Endothelial cell of umbilical vein (primary cell): ENCODE results near the gene TAS1R1. TPM values are rescaled to one million over a fixed set of nuclear protein-coding genes. Genes with fewer than 3 reads are reported as not detected.

ENCODE experiments used
- BruUV-seq: library from RNA; stranded (reverse); fragments of 400-500 nt; replicated peaks from 2 replicates; lab custom pipeline; 2021; lab: Mats Ljungman, UMichigan
- CTCF ChIA-PET: fragments of 300-600, 350-600 bp; sonication (Branson Sonifier 250); formaldehyde crosslinking; loops from one replicate; lab custom pipeline; 2021; ENCODE audit warnings: antibody characterized with exemption, inconsistent platforms; lab: Charles Lee
- POLR2A ChIA-PET: fragments of 300-600, 350-600 bp; sonication (Branson Sonifier 250); formaldehyde crosslinking; loops from one replicate; lab custom pipeline; 2021; ENCODE audit warnings: antibody characterized with exemption, inconsistent platforms; lab: Charles Lee
- DNase-seq: peaks from one replicate; pipeline ENCODE4 v3.0.0-alpha.2; 2011; ENCODE audit warnings: low read depth, low spot score
- FAIRE-seq: peaks from 2 replicates; lab custom pipeline; 2011; peaks lifted over from hg19 to GRCh38; lab: Jason Lieb, UNC
- H2AFZ ChIP-seq: 2 replicates; pipeline ENCODE4 v1.6.0; 2012; ENCODE audit warnings: low read depth, low read length, control low read depth, inconsistent platforms
- H3K27ac ChIP-seq: 2 replicates; pipeline ENCODE4 v1.5.1; 2011; ENCODE audit warnings: low read depth, mild to moderate bottlenecking, control low read depth, low read length, moderate library complexity; ENCODE audit not compliant: insufficient read depth
- H3K27me3 ChIP-seq, 2 experiments: 2 replicates each; pipeline versions ENCODE4 v1.6.0 to v1.6.1; 2011; ENCODE audit warnings: low read length in 2 of 2, mixed read lengths in 1 of 2; ENCODE audit not compliant: control insufficient read depth in 2 of 2, insufficient read depth in 2 of 2
- H3K36me3 ChIP-seq, 2 experiments: 2 replicates in 1 of 2; 3 replicates in 1 of 2; pipeline ENCODE4 v1.5.1; 2011; ENCODE audit warnings: low read length in 2 of 2, mild to moderate bottlenecking in 1 of 2, moderate library complexity in 1 of 2; ENCODE audit not compliant: control insufficient read depth in 2 of 2, insufficient read depth in 2 of 2; ENCODE audit errors: extremely low read depth in 1 of 2
- H3K4me1 ChIP-seq: 3 replicates; pipeline ENCODE4 v1.5.1; 2011; ENCODE audit warnings: mild to moderate bottlenecking, low read length; ENCODE audit not compliant: control insufficient read depth, insufficient read depth; ENCODE audit errors: extremely low read depth
- H3K4me2 ChIP-seq: 2 replicates; pipeline ENCODE4 v1.6.1; 2011; ENCODE audit warnings: low read length, control low read depth, mixed read lengths; ENCODE audit not compliant: insufficient read depth
- H3K4me3 ChIP-seq, 3 experiments: fragments of 200-600 bp in 1 of 3; sonication (generic), shearing (Covaris generic) in 1 of 3; replicated peaks in 1 of 3; 2 replicates each; pipeline ENCODE4 v1.5.1; 2011 to 2016; ENCODE audit warnings: control low read depth in 3 of 3, low read length in 3 of 3, mild to moderate bottlenecking in 2 of 3, inconsistent platforms in 1 of 3, low read depth in 1 of 3, moderate library complexity in 1 of 3; ENCODE audit not compliant: insufficient read depth in 1 of 3
- H3K79me2 ChIP-seq: 2 replicates; pipeline ENCODE4 v1.6.0; 2012; ENCODE audit warnings: low read length, inconsistent platforms; ENCODE audit not compliant: control insufficient read depth, insufficient read depth
- H3K9ac ChIP-seq: replicated peaks from 2 replicates; pipeline ENCODE3; 2011; ENCODE audit warnings: low read length, control low read depth; ENCODE audit not compliant: insufficient read depth; ENCODE audit errors: extremely low read depth
- H3K9me1 ChIP-seq: replicated peaks from 3 replicates; pipeline ENCODE4 v1.6.0; 2011; ENCODE audit warnings: mild to moderate bottlenecking, low read length; ENCODE audit not compliant: control insufficient read depth, insufficient read depth; ENCODE audit errors: extremely low read depth
- H3K9me3 ChIP-seq: replicated peaks from 2 replicates; pipeline ENCODE4 v1.5.1; 2012; ENCODE audit warnings: low read length, inconsistent platforms; ENCODE audit not compliant: control insufficient read depth, insufficient read depth
- H4K20me1 ChIP-seq: replicated peaks from 2 replicates; pipeline ENCODE3; 2011; ENCODE audit warnings: mild to moderate bottlenecking, low read length; ENCODE audit not compliant: control insufficient read depth, insufficient read depth; ENCODE audit errors: extremely low read depth
- EZH2 ChIP-seq: IDR thresholded peaks from 2 replicates; pipeline ENCODE4 v1.6.1; 2012; ENCODE audit warnings: borderline replicate concordance, low read depth, mild to moderate bottlenecking, moderate library complexity, low read length, inconsistent platforms; ENCODE audit not compliant: severe bottlenecking
- FOS ChIP-seq: IDR thresholded peaks from 2 replicates; pipeline ENCODE4 v1.6.1; 2011; ENCODE audit warnings: mild to moderate bottlenecking, low read length, moderate library complexity, borderline replicate concordance; ENCODE audit not compliant: insufficient read depth
- JUN ChIP-seq: IDR thresholded peaks from 2 replicates; pipeline ENCODE4 v1.6.1; 2011; ENCODE audit warnings: borderline replicate concordance, low read depth; ENCODE audit not compliant: insufficient read length, insufficient read depth
- MYC ChIP-seq: IDR thresholded peaks from one replicate; pipeline ENCODE4 v1.6.1; 2011; ENCODE audit warnings: mild to moderate bottlenecking, low read depth, low read length
- POLR2A ChIP-seq: IDR thresholded peaks from 2 replicates; pipeline ENCODE4 v1.6.1; 2012; ENCODE audit warnings: low read depth, mild to moderate bottlenecking, control low read depth, low read length
- POLR2AphosphoS5 ChIP-seq: IDR thresholded peaks from 2 replicates; pipeline ENCODE4 v1.6.1; 2012; ENCODE audit warnings: low read depth, mild to moderate bottlenecking, control low read depth, low read length, moderate library complexity; ENCODE audit not compliant: insufficient read depth
- dilution Hi-C: fragments of 300-500 bp; cut with MboI; formaldehyde crosslinking; loops from one replicate; pipeline ENCODE4 v1.15.0; 2019; ENCODE audit warnings: low sequenced_read_pairs; ENCODE audit not compliant: extremely low pct_ligation_motif_present
- intact Hi-C: fragments of 100-400 bp; cut with micrococcal nuclease; formaldehyde crosslinking; loops from one replicate; pipeline ENCODE4 v1.10.0; 2022
- polyA plus RNA-seq, 4 experiments: library from polyadenylated mRNA; depleted of rRNA in 3 of 4; stranded (reverse) in 3 of 4; unstranded in 1 of 4; fragments of >200 nt; gene quantifications; 2 replicates each; pipeline versions ENCODE4 v1.2.1 to v1.2.3, GENCODE V29; 2011 to 2012; ENCODE audit warnings: missing spikeins in 1 of 4
- total RNA-seq: library from RNA; stranded (reverse); gene quantifications from 2 replicates; pipeline ENCODE4 v1.2.3, GENCODE V29; 2021
- TF ChIP-seq, protein P1 (sequence below): IDR thresholded peaks from 2 replicates; pipeline ENCODE4 v1.6.1; 2011; ENCODE audit not compliant: insufficient read depth, insufficient read length
- TF ChIP-seq, protein P2 (sequence below), 2 donors: IDR thresholded peaks; 1 replicate in 1 of 2; 2 replicates in 1 of 2; pipeline ENCODE4 v1.5.1; 2011; ENCODE audit warnings: low read length in 2 of 2, mild to moderate bottlenecking in 2 of 2, moderate library complexity in 2 of 2, control low read depth in 1 of 2, inconsistent platforms in 1 of 2, low read depth in 1 of 2; ENCODE audit not compliant: insufficient read depth in 1 of 2; ENCODE audit errors: extremely low read depth in 1 of 2

Gene TAS1R1
- total and polyA plus RNA-seq, 2 donors (not counting 3 experiments of a cell fraction or from before 2014, with no cell fraction given) = not detected

DNA sequence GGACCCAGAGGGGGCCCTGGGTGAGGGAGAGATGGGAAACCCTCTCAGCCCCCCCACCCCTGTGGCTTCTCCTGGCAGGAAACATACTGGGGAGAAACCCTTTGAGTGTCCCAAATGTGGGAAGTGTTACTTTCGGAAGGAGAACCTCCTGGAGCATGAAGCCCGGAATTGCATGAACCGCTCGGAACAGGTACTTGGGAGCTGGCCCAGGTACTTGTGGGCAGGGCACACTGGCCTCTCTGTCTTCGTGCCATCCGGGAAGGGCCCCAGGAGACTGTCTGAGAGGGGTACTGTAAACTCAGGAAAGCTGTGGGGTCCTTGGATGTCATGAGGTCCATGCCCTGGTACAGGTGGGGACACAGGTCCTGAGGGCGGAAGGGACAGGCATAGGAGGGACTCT lies 30.7 kb downstream of the TAS1R1 start:
- no peak overlapping the region for H2AFZ ChIP-seq
- BruUV-seq = no TSS peak
- peaks cover 0 to 14% of the 10 kb centered on the region in 2 experiments for H3K36me3 ChIP-seq
- H4K20me1 ChIP-seq = no peaks in the 10 kb centered on the region
- H3K4me3 ChIP-seq = no peak overlapping the region
- ChIA-PET CTCF (no interaction called here), POLR2A (no interaction called here)
- H3K27me3 ChIP-seq = no peaks in the 10 kb centered on the region
- H3K4me2 ChIP-seq = no peak overlapping the region
- dilution Hi-C loops = no loop called here
- intact Hi-C loops = no loop called here
- H3K27ac ChIP-seq = no peak overlapping the region
- H3K9me3 ChIP-seq = no peaks in the 10 kb centered on the region
- H3K4me1 ChIP-seq = peaks cover 4% of the 10 kb centered on the region
- DNase-seq = no peak
- H3K9ac ChIP-seq = no peak overlapping the region
- no peak for FAIRE-seq
- H3K9me1 ChIP-seq = no peaks in the 10 kb centered on the region
- peaks cover 5% of the 10 kb centered on the region for H3K79me2 ChIP-seq
- TF ChIP-seq JUN = no peak
- TF ChIP-seq FOS = no peak
- TF ChIP-seq POLR2AphosphoS5 = no peak
- TF ChIP-seq MYC = no peak
- no peak for TF ChIP-seq POLR2A
- TF ChIP-seq, protein P1, sequence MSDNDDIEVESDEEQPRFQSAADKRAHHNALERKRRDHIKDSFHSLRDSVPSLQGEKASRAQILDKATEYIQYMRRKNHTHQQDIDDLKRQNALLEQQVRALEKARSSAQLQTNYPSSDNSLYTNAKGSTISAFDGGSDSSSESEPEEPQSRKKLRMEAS = no peak
- TF ChIP-seq, protein P2, sequence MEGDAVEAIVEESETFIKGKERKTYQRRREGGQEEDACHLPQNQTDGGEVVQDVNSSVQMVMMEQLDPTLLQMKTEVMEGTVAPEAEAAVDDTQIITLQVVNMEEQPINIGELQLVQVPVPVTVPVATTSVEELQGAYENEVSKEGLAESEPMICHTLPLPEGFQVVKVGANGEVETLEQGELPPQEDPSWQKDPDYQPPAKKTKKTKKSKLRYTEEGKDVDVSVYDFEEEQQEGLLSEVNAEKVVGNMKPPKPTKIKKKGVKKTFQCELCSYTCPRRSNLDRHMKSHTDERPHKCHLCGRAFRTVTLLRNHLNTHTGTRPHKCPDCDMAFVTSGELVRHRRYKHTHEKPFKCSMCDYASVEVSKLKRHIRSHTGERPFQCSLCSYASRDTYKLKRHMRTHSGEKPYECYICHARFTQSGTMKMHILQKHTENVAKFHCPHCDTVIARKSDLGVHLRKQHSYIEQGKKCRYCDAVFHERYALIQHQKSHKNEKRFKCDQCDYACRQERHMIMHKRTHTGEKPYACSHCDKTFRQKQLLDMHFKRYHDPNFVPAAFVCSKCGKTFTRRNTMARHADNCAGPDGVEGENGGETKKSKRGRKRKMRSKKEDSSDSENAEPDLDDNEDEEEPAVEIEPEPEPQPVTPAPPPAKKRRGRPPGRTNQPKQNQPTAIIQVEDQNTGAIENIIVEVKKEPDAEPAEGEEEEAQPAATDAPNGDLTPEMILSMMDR (IDR thresholded peaks at IDR 0.05; ENCODE audit: extremely low read depth in 1 of 2, insufficient read depth in 1 of 2, low read depth in 1 of 2, low read length in 2 of 2) = no peak
- TF ChIP-seq EZH2 = no peak
